IPS-18c (cell line): ENCODE measurements around the gene IGF2BP2.
"Not testable (repeated sequence)": the region's sequence is repeated elsewhere in the genome, so short reads cannot be mapped to it uniquely, and the experiment has no call there.

Experiments
- H3K4me3 ChIP-seq: 2 replicates; pipeline ENCODE4 v1.7.0; 2013; ENCODE audit warnings: low read depth, mild to moderate bottlenecking, low read length, moderate library complexity; ENCODE audit not compliant: insufficient read depth
- H3K9me3 ChIP-seq: one replicate; pipeline ENCODE4 v1.6.1; 2013; ENCODE audit warnings: mild to moderate bottlenecking, low read length, moderate library complexity; ENCODE audit not compliant: control insufficient read depth, insufficient read depth

IGF2BP2 gene

DNA sequence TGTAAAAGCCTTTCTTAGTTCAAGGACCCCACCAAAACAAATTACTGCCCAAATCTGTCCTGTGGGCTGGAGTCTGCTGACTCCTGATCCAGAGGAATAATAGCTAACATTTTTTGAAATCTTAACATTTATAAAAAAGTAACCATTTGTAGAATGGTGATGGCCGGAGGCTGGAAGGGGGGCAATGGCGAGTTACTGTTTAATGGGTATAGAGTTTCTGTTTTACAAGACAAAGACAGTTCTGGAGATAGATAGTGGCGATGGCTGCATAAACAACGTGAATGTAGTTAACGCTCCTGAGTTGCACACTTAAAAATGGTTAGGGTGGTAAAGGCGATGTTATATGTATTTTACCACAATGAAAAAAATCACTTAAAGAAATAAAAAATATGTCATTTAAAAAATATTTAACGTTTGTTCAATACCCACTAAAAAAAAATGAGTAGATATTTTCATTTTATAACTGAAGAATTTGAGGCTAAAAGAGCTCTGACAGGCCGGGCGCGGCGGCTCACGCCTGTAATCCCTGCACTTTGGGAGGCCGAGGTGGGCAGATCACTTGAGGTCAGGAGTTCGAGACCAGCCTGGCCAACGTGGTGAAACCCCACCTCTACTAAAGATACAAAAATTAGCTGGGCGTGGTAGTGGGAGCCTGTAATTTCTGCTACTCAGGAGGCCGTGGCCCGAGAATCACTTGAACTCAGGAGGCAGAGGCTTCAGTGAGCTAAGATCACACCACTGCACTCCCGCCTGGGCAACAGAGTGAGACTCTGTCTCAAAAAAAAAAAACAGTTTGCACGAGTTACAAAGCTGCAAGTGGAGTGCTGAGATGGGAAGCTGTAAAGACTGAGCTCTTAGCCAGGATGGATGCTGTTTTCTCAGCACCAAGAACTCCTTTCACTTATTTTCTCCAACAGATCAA lies 37.6 kb downstream of the IGF2BP2 start:
- Histone ChIP-seq H3K9me3 (no peaks in the 10 kb centered on the region), H3K4me3 (no peak overlapping the region; the same call in 1 of the 2 replicates)

DNA sequence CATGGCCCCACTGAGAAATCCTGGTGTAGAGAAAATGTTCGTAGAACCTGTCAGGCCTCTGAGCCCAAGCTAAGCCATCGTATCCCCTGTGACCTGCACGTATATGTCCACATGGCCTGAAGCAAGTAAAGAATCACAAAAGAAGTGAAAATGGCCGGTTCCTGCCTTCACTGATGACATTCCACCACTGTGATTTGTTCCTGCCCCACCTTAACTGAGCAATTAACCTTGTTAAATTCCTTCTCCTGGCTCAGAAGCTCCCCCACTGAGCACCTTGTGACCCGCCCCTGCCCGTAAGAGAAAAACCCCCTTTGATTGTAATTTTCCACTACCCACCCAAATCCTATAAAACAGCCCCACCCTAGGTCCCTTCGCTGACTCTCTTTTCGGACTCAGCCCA lies 38.6 kb downstream of the IGF2BP2 start:
- not testable (repeated sequence) for H3K9me3 ChIP-seq
- H3K4me3 ChIP-seq, result peak overlapping the region; percentile 22

DNA sequence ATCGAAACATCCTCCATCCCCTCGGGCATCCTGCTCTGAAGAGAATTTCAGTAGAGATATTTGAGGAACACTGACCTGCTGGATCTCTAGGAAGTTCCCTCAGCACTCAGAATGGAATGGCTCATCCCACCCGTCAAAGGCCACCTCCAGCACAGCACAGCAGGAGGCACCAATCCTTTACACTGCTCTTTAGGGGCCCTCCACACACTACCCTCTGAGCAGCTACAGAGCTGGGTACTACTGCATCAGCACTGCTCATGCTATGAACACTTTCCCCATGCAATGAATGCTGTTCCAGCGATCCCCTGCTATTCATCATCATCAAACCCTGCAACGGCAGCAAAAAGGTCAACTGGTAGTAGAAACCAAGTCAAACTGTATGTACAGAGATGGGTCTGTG lies 40.5 kb downstream of the IGF2BP2 start:
- no peak overlapping the region for H3K4me3 ChIP-seq

DNA sequence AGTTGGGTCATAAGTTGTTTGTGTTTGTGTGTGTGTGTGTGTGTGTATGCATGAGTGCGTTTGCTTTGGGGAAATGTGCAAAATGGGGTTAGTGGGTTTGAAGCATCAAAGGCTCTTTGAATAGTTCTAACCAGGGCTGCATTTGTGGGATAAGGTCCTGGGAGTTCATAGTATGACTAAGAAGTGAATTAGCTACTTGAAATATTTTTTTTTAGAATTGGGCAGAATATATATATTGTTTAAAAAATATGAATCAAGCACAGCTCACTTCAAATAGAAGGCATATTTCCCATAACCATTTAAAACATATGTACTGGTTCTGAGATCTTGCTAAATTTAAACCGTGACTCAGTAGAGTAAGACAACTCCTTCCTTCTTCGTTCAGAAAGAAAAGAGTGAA lies 43.1 kb downstream of the IGF2BP2 start:
- Histone ChIP-seq H3K9me3 (no peaks in the 10 kb centered on the region), H3K4me3 (no peak overlapping the region)

More for the DNA sequence above, 40.5 kb downstream of the IGF2BP2 start:
- H3K9me3 ChIP-seq, result no peaks in the 10 kb centered on the region

DNA sequence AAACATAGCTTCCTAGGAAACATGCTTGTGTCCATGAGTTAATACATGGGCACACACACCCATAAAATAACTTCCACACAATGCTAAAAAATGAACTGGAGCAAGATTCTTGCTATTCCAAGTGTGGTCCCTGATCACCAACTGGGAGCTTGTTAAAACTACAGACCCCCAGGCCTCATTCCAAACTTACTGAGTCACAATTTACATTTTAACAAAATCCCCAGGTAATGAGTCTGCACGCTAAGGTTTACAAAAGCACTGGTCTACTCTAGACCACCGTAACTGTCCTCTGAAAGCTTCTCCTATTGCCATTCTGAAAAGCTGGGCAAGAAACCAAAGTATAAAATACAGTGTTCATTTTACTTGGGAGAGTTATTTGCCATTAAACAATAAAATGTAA lies 45.4 kb downstream of the IGF2BP2 start:
- Histone ChIP-seq H3K9me3 (no peaks in the 10 kb centered on the region), H3K4me3 (no peak overlapping the region; the same call in 1 of the 2 replicates)

DNA sequence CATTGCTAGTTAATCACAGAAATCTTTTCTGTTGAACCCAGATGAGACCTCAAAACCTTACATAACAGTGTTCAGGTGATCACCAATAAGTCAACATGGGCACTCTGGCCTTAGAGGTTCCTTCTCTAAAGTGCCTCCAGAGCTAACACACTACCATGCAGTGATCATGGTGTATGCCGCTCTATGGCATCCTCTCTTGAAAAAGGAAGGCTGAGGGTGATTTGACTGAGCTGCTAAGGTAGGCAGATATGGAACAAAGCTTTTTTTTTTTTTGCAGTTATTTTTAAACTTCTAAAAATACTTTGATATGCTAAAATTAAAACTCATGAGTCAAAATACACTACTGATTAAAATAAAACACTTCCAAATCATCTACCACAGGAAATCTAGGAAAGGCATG lies 46.0 kb downstream of the IGF2BP2 start:
- H3K9me3 ChIP-seq, result no peaks in the 10 kb centered on the region

DNA sequence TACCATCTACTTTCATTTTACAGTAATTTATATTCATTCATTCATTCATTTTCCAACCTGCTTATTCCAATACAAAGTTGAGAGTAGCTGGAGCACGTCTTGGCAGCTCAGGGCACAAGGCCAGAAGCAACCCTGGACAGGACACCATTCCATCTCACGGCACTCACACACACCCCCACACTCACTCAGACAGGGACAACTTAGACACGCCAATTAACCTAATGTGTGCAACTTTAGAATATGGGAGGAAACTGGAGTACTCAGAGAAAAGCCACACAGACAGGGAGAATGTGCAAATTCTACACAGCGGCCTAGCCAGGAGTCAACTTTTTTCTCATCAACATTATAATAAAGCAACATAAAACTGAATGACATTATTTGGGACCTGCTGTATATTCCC lies 46.7 kb downstream of the IGF2BP2 start:
- no peak overlapping the region for H3K4me3 ChIP-seq

More for the DNA sequence above, 46.0 kb downstream of the IGF2BP2 start:
- H3K4me3 ChIP-seq, result no peak overlapping the region

DNA sequence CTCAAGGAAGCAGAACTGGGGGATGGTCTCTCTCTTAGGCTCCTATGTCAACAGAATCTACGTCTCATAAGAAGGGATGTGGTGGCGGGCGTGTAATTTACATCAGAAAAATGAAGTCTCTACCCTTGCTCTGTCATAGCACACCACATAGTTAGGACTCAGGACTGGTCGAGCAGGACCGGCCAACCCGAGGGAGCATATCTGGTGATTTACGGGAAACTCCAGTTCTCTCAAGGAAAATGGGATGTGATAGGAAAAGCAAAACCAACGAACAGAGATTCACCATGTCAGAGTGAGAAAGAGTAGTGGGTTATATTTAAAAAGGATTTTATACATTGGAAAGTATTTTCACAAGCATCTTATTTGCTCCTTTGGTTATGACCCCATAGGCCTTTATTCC lies 54.7 kb downstream of the IGF2BP2 start:
- peaks cover 2% of the 10 kb centered on the region for H3K9me3 ChIP-seq
- H3K4me3 ChIP-seq, result no peak overlapping the region

More for the DNA sequence above, 46.7 kb downstream of the IGF2BP2 start:
- H3K9me3 ChIP-seq, result no peaks in the 10 kb centered on the region

DNA sequence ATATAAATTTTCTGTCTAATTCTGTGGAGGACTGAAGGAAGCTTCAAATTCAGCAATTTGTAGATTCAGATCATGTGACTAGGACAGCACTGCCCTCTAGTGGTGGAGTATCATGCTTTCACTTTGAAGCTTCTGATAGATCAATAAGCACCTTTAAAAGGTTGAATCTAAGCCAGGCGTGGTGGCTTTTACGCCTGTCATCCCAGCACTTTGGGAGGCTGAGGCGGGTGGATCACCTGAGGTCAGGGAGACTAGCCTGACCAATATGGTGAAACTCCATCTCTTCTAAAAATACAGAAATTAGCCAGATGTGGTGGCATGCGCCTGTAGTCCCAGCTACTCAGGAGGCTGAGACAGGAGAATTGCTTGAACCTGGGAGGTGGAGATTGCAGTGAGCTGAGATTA lies 56.3 kb downstream of the IGF2BP2 start:
- not testable (repeated sequence) for H3K9me3 ChIP-seq, H3K4me3 ChIP-seq

DNA sequence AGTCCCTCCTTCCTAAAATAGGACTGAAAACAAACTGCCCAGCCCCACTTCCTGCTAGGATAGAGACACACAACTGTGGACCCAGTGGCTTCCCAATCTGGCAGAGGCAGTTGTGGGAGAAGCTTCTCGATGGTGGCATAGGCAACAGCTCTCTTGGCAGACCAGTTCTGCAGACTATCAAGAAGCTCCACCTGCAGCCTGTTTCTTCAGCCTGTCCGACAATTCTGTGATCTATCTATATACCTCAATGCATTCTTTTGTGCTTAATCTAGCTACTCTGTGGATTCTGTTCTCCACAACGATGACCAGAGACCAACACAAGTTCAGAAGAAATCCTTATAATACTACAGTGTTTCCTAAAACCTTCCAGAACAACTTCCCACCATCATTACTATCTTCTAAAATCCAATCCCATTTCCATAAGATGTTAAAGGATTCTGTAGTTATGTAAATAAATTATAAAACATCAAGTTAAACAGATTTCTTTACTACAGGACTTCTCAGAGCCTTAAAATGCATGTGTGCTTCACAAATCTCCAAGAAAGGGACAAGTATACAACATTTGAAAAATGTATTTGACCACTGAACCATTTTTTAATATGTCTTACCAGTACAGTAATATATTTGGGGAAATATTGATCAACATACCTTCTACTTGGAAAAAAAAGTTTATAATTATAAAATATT lies 57.7 kb downstream of the IGF2BP2 start:
- Histone ChIP-seq H3K9me3 (peaks cover 2% of the 10 kb centered on the region), H3K4me3 (no peak overlapping the region)

DNA sequence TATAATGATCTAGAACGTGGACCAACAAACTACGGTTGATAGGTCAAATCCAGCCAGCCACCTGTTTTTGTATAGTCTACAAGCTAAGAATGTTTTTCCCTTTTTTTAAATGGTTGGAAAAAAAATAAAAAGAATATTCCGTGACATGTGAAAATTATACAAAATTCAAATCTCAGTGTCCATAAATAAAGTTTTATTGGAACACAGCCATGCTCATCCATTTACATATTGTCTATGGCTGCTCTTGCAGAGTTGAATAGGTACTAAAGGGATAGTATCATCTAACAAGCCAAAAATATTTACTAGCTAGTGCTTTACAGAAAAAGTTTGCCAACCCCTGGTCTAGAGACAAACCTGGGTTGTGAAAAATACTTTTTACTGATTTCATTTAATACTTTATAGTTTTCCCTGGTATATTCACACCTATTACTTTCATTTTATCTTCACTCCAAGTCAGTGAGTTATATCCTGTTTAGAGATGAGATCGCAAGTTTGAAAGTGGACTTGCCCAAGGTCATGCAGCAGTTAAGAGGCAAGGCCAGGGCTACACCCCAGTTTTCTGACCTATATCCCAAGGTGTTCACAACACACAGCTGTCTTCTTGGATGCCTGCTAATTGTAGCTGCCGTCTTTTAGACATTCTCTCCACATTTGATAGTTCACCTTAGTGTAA lies 58.4 kb downstream of the IGF2BP2 start:
- H3K9me3 ChIP-seq, result no peaks in the 10 kb centered on the region
- H3K4me3 ChIP-seq, result no peak overlapping the region

DNA sequence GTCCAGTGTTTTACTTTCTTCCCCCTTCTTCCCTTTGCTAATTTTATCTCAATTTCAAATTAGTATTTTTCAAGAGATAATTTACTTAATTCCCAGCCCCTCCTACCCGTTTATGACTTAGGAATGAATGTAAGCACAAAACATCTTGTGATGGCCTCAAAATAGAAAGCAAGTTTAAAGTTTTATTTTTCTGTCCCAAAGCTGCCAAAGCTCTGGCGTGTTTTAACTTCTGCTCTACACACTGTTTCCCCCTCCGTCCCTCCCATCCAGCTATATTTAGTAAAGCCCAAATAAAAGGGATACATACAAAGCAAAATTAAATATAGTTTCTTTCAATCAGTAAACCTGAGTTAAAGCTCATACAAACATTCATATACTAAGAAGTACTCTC lies 59.9 kb downstream of the IGF2BP2 start:
- no peaks in the 10 kb centered on the region for H3K9me3 ChIP-seq
- H3K4me3 ChIP-seq, result no peak overlapping the region

DNA sequence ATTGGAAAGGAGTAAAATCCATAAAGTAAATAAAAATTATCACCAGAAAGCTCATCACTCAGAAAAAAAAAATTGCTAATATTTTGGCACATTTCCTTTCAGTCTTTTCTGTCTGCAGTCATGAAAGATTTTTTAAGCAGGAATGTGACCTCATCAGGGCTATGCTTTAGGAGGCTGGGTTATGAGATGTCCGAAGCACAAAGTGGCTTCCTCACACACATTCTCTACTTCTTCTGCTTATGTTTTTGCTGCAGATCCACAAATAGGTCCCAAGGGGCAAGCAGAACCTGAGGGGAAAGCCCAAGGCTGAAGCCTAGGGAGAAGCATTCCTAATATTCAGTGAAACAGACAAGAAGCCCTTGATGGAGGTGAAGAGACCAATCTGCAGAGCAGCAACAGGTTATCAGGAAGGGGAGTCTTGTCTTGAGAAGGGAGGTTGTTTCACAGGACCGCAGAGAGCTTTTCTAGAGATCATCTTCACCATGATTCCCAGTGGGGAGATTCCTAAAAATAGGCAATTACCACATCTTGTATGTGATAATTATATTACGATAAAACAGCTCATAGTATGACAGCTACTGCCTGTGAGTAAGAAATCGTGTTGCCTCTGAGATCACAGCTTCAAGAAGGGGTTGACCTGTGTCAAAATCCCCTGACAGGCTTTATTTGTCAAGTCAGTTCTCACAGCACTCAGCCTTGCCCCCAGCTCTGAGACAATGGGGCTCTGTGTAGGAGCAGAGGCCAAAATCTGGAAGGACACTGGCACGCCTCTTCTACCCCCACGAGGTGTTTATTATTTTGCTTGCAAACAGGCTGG lies 60.5 kb downstream of the IGF2BP2 start:
- Histone ChIP-seq H3K4me3 (no peak overlapping the region), H3K9me3 (no peaks in the 10 kb centered on the region)

DNA sequence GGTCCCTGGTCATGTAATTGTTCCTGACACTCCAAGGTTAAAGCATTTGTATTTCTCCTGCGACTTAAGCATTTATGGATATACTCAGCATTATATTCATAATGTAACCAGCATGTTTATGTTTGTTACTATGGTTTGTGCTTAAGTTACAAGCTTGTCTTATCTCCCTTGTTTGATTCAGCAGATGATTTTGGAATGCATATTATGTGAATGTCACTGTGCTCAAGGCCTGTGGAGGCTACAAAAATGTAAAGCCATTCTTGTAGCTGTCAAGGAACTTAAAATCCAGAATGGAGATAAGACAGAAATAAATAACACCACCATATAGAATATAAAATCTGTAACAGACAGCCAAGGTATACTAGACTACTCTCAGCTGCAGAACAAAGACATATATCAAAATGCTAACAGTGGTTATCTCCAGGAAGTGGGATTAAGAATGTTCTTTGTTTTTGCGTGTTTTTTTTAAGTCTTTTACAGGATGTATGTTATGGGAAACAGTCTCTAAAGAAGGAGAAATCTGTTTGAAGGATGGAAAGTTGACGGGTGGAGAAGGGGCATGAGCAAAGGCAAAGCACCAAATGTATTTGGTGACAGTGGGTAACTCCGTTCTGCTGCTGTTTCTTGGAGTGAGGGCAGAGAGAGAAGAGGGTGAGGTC lies 61.4 kb downstream of the IGF2BP2 start:
- no peaks in the 10 kb centered on the region for H3K9me3 ChIP-seq
- H3K4me3 ChIP-seq, result no peak overlapping the region

DNA sequence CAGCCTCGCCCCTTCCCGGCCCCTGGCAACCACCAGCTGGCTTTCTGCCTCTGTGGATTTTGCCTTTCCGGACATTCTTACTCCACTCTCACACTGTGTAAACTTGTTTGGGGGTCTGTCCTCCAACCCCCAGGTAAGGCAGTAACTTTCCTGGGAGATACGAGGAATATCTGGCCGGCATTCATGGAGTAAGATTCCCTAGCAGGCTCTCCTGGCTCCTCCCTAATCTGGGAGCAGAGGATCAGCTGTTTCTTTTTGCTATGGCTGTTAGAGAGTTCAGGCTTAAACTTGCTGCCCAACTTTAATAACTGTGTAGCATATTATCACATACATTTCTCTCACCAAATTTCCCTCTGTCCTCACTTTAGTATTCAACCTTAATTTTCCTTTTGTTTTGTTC lies 64.3 kb downstream of the IGF2BP2 start:
- Histone ChIP-seq H3K4me3 (no peak overlapping the region), H3K9me3 (peaks cover 9% of the 10 kb centered on the region)

DNA sequence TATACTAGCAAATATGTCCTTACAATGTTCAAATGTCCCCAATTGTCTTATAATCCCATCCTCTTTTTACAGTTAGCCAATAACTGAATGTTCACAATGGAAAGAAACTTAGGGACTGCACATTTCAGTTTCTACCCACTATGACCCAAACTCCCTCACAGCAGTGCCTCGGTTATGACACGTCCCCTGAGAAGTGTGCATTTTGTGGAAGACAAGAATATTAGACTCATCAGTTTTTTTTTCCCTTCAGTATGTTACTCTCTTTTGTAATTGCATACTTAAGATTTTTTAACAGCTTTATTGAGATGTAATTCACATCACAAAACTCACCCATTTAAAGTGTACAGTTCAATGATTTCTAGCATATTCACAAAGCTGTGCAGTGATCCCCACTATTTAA lies 64.8 kb downstream of the IGF2BP2 start:
- no peak overlapping the region for H3K4me3 ChIP-seq

DNA sequence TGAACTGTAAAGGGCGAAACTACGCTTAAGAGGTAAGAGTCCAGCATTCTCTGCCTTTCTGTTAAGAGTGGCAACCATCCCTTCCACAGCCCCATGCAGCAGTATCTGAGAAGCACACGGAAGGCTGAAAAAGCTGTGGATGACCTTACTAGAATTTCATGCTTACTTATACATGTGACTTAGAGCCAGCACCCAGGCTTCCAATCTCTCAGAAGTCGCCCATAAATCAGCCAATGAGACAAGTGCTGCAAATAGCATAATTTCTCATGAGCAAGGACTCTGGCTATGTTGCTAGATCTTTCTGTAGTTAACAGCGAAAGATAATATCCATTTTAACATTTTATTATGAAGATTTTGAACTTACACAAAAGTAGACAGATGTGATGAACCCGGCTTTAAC lies 65.3 kb downstream of the IGF2BP2 start:
- H3K9me3 ChIP-seq, result peaks cover 10% of the 10 kb centered on the region
- H3K4me3 ChIP-seq, result no peak overlapping the region

More for the DNA sequence above, 64.8 kb downstream of the IGF2BP2 start:
- peaks cover 10% of the 10 kb centered on the region for H3K9me3 ChIP-seq
